ELF-1 (cell line): Measurements from ENCODE around the gene TBC1D22A.
A peak's percentile ranks its signal among the peaks of the same experiment; 100 is the strongest.
"Not testable (repeated sequence)": the region's sequence is repeated elsewhere in the genome, so short reads cannot be mapped to it uniquely, and the experiment has no call there.

Experiments used
- DNase-seq: peaks from one replicate; pipeline ENCODE4 v3.0.0-alpha.2; 2016; ENCODE audit warnings: low read depth, low spot score

Gene TBC1D22A

DNA sequence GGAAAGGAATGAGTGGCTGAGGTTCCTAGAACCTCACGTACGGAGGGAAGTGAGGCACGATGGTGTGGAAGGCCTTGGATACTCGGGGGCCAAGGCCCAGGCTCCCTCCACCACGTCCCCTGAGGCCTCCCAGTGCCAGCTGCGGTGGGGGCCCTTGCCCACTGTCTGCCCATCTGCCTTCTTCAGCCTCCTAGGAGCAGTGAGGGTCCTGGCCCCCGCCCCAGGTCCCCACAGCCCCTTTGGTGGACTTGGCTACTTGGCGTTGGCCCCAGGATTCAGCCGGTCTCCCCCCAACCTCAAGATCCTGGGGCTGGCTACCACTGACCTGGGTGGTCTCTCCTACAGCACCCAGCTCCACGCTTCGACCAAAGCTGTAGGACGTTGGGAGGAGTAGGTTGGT is 373.6 kb downstream of the TBC1D22A start:
- DNase-seq, result no peak

DNA sequence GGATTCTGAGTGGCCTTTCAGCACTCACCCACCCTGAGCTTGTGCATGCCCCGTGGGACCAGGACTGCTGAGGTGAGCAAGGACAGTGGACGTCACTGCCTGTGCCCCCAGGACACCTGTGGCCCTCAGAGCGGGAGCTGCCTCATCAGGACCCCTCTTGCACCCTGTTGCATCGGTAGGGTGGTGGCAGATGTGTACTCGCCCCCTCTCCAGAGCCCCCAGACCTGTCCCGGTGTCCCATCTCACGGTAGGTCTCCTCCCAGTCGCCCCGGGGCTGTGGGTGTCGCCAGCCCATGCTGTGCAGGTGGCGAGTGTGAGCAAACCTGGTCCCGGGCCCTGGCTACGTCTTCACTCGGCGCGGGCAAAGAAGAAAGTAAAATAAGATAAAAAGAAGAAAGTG is 374.2 kb downstream of the TBC1D22A start:
- DNase-seq, result no peak

DNA sequence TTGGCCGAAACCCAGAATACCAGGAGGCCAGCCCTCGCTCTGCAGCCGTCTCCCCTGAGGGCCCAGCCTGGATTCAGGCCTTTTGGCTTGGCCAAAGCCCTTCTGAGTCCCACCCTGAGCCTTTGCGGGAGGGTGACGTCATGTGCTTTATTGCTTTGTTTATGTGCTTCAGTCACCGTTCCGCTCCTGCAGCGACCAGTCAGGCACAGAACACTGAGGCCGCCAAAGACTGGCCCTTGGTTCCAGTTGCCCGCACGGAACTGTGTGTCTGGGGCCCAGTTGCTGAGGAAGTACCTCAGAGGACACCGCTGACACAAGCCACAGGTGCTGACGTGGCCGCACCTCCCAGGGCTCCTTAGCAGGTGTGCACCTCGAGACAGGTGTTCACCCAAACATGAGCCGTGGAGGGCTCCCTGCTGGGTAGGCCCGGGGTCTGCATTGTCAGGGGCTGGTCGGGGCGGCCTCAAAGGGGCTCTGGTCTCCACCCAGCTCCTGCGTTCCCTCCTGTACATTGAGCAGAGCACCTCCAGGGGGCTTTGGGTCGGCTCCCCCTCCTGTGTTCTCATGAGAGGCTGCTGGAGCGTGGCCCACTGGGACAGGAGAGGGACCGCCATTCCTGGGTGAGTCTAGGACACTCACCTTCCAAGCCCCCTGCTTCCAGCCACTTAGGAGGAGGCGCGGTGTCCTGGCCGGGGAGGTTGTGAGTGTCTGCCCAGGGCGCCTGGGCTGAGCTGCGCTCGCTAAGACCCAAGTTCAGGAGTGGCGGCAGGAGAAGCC is 376.8 kb downstream of the TBC1D22A start:
- DNase-seq, result peak; percentile 58

DNA sequence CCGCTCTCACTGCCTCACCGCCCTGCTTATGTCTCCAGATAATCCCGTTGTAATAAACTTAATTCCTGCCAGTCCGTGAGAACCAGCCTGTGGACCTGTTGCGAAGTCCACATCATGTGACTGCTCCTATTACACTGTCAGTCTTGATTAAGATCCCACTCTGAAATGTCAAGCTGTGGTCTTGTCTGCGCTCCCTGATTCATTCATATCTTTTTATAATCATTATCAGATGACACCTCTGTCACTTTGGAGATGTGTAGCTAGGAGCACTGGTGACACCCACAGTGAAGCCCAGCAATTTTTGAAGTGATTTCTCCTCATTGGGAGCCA is 377.3 kb downstream of the TBC1D22A start:
- DNase-seq, result no peak

DNA sequence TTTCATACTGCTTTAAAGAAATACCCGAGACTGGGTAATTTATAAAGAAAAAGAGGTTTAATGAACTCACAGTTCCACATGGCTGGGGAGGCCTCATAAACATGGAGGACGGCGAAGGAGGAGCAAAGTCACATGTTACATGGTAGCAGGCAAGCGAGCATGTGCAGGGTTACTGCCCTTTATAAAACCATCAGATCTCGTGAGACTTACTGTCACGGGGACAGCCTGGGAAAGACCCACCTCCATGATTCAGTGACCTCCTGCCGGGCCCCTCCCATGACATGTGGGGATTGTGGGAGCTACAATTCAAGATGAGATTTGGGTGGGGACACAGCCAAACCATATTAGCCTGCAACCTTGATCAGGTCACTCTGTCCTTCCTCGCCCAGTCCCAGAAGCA is 378.5 kb downstream of the TBC1D22A start:
- DNase-seq, result not testable (repeated sequence)

DNA sequence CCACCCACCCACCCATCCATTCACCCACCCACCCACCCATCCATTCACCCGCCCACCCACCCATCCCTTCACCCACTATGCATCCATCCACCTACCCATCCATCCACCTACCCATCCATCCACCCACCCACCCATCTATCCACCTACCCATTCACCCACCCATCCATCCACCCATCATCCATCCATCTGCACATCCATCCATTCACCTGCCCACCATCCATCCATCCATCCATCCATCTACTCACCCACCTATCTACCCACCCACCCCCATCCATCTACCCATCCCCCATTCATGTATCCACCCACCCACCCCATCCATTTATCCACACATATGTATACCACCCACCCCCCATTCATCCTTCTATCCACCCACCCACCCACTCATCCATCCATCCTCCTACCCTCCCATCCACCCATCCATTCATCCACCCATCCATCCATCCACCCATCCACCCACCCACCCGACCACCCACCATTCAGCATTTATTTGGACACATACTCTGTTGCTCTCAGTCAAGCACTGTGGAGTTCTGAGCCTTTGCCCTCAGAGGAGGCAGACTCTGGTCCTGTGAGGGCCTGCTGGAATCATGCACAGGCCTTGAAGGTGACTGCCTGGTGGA is 380.1 kb downstream of the TBC1D22A start:
- DNase-seq, result no peak

DNA sequence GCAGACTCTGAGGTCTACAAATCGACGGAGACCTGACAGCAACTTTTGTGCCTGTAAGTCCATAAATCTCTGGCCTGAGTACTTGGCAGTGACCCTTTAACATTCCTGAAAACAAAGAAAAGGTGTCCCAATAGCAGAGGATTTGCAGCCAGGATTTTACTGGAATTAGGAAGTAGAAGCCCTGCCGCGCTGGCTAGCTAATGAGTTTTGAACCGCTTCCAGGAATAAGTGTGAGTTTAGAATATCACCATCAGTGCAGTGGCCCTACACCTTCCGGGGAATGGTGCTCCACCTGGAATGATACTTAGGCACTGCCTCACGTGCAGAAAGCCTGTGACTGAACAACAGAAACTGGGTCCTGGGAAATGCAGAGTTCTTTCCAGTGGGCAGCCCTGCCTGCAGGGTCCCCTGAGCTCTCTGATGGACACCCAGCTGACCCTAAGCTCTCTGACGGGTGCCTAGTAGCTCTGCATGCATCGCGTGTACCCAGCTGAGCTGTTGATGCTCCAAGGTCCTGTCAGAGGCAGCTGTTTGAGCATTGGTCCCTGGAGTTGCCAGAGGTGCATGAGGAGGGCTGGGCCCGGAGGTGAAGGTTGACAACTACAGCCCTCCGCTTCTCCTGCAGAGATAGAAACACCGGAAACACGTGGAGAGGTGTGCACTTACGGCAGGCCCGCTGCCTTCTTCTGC is 380.9 kb downstream of the TBC1D22A start:
- DNase-seq, result no peak

DNA sequence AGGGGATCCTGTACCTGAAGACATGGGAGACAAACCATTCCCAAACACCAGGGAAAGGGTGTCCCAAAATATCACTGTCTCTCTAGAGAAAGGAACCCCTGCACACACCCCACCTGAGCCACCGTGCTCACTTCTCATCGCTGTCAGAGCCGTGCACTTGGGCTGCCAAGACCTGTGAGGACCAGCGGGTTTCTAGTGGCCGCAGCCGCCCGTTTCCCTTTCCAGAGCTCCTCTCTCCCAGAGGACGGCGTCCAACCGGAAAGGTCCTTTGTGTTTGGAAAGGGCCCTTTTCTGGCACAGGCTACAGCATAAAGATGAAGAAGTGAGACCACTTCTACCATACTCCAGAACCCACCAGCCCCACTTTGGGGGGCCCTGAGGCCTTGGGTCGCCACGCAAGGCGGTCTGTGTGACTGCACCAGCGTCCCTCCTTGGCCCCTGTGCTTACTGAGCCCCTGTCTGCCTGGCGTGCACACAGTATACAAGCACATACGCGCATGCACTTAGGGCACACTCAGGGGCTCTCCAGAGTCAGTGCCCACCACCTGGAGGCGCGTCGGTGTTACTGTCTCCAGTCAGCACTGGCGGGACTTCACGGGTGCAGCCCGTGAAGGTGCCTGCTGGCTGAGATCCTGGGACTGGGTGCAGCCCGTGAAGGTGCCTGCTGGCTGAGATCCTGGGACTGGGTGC is 381.8 kb downstream of the TBC1D22A start:
- no peak for DNase-seq

DNA sequence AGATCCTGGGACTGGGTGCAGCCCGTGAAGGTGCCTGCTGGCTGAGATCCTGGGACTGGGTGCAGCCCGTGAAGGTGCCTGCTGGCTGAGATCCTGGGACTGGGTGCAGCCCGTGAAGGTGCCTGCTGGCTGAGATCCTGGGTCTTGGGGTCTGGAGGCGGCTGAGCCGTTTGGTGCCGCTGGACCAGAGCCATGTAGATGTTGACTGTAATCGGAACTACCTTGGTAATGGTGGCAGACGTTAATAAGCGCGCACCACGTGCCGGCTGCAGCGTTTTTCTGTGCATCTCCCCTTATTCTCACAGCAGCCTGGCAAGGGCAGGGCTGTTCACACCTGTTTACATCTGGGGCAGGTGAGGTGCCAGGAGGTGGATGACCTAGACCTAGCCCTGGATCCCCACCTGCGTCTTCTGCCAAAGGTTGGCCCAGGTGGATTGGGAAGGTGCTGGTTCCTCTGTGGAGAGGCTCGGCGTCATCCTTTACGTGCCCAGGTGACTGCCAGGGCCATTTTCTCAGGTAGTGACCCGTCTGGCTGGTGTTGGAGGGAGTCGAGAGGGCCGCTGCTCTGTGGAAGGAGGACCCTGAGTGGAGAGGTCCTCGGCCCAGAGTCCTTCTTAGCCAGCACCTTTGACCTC is 382.5 kb downstream of the TBC1D22A start:
- no peak for DNase-seq

DNA sequence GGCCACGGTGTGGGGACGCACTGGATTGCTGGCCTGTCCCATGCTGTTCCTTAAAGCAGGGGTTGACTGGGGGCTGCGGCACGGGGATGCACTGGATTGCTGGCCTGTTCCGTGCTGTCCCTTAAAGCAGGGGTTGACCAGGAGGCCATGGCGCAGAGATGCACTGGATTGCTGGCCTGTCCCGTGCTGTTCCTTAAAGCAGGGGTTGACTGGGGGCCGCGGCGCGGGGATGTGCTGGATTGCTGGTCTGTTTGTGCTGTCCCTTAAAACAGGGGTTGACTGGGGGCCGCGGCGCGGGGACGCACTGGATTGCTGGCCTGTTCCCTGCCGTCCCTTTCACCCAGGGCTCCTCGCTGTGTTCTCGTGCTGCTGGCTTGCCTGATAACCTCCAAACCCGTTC is 383.4 kb downstream of the TBC1D22A start:
- no peak for DNase-seq

DNA sequence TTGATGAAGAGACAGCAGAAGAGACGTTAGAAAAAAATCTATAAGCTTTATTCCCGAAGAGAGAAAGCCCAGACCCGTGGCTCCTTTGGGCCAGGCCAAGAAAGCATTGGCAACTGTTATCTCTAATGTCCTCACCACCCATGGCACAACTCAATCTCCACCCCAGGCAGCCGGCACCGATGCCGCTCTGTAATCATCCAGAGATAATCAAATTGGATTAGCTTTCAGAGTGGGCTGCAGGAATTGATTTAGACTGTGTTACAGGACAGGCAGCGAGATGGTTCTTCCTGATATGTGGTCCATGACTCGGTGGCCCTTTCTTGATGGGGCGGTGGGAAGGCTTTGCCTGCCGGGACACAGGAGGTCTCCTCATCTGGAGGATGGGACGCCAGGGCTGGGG is 383.9 kb downstream of the TBC1D22A start:
- no peak for DNase-seq

DNA sequence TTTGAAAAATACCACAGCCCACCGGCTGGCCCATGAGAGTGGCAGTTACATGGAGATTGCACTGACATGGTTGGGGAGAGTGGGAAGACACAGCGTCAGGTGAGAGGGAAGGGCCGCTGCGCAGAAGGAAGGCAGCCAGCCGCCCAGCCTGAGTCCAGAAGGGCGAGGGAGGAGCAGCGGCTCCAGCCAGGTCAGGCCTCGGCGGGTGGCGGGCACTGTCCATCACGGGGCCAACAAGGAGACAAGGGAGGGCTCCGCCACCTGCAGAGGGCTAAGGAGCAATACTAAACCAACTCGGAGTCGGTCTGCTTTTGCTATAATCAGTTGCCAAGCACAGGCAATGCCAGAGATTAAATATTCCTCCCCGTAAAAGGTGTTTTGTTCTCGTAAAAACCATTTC is 384.5 kb downstream of the TBC1D22A start:
- no peak for DNase-seq

DNA sequence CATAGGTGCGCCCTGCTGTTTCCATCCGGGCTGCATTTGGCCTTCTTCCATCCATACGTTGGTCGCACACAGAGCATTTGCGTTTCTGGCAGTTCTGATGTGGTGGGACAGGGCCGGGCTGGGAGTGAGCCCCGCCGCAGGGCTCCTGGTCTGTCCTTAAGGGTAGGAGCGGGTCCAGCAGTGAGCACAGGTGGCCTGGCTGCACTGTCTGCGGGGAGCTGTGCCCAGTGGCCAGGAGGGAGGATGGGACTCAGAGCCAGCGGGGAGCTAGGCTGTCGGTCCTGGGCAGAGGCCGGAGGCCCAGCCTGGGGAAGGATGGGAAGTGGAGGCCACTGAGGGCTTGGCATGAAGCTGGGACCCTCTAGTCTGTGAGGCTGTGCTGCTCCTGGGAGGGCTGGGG is 385.1 kb downstream of the TBC1D22A start:
- no peak for DNase-seq

DNA sequence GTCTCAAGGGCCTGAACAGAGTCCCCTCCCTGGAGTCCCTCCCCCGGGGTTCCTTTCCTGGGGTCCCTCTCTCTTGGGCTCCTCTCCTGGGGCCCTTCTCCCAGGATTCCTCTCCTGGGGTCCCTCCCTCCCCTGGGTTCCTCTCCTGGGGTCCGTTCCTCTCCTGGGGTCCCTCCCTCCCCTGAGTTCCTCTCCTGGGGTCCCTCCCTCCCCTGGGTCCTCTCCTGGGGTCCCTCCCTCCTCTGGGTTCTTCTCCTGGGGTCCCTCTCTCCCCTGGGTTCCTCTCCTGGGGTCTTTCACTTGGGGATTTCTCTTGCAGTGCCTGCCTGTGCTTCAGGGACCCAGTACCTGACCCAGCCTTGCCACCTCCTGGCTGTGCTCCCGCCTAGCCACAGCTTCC is 386.1 kb downstream of the TBC1D22A start:
- no peak for DNase-seq

DNA sequence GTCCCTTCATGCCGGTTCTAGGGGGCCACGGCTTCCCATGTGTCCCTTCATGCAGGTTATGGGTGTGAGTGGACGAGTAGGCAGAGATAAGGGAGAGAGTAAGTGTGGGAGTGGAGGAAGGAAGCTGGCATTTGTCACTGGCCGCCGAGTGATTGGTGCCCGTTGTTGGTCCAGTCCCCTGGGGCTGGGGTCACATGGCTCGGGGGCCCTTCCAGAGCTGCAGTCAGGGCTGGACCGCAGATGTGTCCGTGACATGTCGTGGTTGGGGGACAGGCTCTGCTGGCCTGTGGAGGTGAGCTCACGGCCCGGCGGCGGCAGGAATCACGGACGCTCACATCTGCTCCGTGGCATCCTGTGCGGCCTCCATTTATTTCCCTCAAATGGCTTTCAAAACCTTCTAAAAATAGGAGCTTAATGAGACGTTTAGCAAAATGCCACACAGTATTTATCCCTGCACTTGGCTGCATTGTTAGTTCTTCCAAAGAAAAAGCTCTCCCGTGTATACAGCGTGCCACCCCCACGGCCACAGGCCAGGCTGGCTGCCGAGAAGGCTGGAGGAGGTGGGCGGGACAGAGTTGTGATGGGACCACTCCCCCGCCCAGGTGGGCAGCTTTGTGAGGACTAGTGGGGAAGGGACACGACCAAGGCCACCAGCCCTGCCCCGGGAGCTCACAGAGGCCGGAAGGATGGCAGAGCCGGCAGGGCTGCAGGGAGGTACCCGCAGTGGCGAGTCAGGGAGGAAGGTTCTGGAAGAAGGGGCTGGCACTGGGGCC is 386.7 kb downstream of the TBC1D22A start:
- no peak for DNase-seq

DNA sequence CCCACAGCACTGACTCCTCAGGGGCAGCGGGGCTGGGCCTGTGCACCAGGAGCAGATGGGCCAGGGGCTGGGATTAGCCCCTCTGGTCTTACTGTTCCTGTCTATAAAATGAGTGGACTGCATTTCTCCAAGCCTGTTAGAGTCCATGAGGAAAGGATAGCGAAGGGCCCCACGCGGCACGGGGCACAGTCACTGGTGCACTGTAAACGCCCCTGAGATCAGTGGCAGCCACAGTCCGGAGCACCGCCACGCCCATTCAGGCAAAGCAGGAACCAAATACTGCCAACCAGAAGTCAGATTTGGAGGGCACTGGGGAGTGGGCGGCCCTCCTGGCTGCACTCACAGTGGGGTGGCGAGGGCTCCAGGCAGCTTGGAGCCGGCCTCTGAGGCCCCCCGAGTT is 387.5 kb downstream of the TBC1D22A start:
- no peak for DNase-seq

DNA sequence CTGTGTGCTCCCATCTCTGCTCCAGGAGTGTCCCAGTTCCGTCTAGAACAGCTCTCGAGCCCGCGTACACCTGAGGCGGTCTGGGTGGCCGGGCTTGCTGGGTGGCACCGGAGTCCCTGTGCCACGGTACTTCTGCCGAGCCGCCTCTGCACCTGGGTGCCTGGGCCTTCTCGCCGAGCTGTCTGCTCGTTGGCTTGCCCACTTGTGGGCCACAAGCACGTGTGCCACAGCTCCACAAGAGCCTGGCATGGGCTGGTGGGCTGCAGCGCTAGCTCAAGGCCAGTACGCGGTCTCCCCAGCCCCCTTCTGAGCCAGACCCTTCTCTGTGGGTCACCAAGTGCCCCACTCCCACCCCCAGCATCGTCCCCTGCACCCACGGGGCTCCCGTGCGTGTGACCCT is 388.0 kb downstream of the TBC1D22A start:
- DNase-seq, result no peak

DNA sequence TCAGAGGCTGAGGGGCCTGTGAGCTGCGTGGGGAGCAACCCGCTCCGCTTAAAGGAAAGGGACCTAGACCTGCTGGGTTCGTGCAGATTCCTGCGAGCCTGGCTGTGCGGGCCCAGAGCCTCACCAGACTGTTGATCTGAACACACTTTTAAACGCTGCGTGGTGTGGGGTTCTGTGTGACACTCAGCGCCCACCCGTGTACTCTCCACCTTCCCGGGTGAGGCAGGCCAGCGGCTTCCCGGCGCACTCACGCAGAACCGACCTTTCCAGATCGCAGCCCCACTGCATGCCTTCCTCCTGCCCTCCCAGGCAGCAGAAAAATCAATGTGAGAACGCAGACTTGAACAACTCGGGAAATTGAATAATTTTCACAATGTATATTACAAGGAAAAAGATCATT is 388.6 kb downstream of the TBC1D22A start:
- no peak for DNase-seq

DNA sequence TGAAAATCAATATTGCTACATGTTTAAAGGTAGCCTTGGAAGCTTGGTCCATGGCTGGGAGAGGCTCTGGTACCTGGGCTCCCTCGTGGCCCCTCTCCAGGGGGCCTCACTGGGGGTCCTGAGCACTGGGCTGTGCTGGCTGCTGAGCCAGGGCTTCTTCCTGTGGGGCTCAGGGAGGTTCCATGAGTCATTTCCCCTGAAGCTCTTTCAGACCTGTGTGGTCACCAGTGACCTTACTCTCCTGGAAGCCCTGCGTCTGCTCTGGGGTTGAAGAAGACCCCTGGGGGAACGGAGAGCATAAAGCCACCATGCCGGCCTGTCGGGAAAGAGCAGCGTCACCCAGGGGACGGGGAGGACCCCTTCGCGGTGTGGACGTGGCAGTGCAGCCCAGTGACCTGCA is 389.0 kb downstream of the TBC1D22A start:
- DNase-seq, result peak; percentile 51

DNA sequence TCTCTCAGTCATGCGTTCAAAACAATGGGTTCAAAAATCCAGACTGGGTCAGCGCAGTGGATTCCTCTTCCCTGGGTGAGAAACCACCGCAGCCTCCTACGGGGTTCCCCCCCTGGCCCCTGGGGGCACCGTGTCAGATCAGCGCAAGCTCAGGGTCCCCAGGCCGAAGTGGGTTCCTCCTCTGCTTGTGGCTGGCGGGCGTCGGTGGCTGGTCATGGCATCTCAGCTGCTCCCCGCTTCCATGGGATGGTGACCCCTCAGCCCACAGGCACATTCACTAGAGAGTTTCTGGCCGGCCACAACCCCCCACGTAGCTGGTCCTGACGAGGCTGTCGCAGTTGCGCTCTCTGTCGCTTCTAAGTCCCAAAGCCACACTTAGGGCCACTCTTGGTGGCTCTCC is 389.8 kb downstream of the TBC1D22A start:
- no peak for DNase-seq

DNA sequence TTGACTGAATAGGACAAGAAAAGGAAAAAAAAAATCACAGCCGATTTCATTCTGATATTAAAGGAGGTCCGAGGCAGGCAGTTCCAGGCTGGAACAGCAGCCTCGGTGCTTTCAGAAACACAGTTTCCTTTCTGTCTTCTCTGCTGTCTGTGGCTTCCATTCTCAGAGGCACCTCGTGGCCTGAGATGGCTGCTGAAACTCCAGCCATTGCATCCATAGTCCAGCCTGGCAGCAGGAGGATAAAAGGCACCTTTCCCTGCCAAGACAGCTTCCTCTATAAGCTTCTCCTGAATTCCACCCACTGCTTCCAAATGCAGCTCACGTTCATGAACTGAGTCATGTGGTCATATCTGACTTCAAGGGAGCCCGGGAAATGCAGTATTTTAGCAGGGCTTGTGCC is 390.5 kb downstream of the TBC1D22A start:
- no peak for DNase-seq
